NCI-H2081 (cell line): ENCODE results near the gene ZFP69B.
A peak's percentile ranks its signal among the peaks of the same experiment; 100 is the strongest.
"Not testable (repeated sequence)": the region's sequence is repeated elsewhere in the genome, so short reads cannot be mapped to it uniquely, and the experiment has no call there.

ENCODE experiments used
- DNase-seq, 2 experiments: peaks; one replicate each; lab custom pipeline; 2025; lab: John Stamatoyannopoulos, UW

Gene ZFP69B

DNA sequence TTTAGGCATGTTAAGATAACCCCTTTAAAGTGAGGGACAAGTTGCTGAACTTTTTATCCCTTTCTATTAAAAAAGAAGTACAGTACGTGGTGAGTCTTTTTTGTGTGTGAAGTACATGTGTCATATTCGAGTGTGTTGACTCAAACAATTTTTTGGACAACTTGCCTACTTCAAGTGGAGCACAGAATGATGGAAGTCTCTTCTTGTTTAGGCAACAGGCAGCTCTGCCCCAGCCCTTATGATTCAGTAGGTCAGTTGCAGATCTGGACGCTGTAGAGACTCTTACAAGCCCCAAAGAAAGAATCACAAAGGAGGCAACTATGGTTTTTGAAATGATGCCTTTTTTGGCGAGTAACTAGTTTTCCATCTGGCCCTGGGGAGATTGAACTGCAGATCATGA, 14.4 kb upstream of the ZFP69B start:
- DNase-seq: no peak

DNA sequence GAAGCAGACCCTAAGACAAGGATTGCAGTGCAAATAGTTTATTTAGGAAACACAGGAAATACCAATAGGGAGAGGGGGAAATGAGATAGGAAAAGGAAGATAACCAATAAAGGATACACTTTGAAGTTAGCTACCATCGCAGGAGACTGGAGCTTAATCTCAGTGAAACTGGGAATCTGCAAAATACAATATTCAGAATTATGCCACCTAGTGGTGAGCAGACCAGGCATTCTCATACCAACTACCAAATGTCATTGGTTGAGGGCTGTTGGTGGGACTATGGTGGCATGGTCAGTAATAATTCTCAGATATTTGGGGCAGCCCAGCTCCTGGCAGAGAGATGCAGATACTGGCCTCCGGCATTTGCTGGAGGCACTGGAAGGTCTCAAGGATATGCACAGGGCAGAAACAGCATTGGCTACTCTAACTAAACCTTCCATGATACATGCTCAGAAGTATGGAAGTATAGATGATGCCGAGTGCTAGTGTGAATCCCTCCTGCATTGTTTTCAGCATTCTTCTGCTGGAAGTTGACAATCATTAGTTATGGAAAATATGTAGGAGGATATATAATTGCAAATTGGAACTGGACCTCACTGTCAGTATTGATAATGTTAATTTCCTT, 11.8 kb upstream of the ZFP69B start:
- peak in 1 of 2 experiments; percentile 47 for DNase-seq

DNA sequence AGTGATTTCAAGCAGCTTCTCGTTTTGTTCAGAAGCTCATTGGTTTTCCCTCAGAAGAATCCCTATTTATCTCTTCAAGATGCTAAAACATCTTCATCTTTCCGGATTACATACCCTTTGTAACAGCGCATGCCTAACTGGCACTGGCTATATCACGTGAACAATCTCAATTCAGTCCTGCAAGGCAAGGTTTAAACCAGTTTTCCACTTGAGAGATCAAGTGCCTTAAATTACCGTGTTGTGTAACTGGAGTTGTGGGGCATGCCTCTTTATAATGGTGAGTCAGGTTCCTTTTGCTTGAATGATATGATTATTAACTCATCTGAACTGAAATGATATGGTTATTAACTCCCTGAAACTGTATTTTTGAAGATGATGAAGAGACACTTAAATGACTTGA, 11.0 kb upstream of the ZFP69B start:
- DNase-seq: no peak

DNA sequence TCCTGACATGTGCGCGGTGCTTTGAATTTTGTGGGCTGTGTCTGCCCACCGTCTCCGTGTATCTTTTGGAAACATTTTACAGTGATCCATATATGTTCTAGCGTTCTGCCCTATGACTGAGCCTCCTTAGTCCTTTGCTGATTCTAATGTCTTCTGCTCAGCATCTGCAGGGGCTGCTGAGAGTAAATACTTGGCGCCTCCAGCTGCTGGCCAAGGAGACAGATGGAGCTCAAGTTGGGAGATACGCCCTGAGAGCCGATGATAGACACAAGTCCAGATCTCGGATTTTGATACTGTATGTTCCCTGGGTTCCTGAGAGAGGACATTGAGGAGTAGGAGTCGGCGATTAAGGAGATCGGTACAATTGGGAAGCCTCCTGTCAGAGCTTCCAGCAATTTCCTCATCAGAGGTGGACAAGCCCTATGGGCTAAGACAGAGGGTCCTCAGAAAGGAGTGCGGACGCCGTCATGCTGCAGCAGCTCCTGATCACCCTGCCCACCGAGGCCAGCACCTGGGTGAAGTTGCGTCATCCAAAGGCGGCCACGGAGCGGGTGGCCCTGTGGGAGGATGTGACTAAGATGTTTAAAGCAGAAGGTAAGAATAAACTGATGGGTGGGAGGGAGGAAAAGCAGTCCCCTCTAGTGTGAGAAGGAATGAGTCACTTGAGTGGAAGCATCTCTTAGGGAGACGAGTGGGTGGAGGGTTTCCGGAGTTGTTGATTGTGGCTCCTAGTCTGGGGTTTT, 390 bp downstream of the ZFP69B start:
- peak; percentile 34 to 54 for DNase-seq

DNA sequence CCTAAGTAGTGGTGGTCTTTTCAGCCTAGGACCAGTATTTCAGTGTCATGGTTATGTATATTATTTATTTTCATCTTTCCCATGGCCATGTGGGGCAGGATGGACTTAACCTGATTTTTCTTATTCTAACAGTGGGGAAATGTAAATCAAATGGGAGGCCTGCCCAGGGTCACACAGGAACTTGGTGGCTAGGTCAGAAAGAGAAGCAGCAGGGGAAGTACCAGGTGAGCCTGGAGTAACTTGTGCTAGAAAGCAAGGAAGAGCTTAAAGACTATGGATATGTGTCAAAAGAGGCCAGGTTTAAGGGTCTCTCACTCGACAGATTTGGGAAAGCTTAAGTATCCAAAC, 936 bp downstream of the ZFP69B start:
- DNase-seq: no peak

DNA sequence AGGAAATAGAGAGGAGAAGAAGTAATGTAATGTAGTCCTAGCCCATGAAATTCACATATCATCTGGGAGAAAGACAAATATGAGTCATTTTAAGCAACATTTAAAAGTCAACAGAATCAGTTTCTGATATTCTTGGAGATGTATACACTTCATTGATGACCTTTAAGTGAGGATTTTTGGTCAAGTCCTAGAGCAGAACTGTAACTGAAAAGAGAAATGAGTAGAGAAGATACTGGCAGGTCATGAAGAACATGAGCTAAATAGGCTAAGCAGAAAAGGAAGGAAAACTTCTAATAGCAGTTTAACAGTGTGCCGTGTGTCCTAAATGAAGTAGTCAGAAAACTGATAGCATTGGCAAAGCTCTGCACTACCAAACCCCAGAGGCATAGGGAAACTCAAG, 4.6 kb downstream of the ZFP69B start:
- no peak for DNase-seq

DNA sequence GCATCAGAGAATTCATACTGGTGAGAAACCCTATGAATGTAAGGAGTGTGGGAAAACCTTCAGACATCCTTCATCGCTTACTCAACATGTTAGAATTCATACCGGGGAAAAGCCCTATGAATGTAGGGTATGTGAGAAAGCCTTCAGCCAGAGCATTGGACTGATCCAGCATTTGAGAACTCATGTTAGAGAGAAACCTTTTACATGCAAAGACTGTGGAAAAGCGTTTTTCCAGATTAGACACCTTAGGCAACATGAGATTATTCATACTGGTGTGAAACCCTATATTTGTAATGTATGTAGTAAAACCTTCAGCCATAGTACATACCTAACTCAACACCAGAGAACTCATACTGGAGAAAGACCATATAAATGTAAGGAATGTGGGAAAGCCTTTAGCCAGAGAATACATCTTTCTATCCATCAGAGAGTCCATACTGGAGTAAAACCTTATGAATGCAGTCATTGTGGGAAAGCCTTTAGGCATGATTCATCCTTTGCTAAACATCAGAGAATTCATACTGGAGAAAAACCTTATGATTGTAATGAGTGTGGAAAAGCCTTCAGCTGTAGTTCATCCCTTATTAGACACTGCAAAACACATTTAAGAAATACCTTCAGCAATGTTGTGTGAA, 12.8 kb downstream of the ZFP69B start:
- no peak for DNase-seq

DNA sequence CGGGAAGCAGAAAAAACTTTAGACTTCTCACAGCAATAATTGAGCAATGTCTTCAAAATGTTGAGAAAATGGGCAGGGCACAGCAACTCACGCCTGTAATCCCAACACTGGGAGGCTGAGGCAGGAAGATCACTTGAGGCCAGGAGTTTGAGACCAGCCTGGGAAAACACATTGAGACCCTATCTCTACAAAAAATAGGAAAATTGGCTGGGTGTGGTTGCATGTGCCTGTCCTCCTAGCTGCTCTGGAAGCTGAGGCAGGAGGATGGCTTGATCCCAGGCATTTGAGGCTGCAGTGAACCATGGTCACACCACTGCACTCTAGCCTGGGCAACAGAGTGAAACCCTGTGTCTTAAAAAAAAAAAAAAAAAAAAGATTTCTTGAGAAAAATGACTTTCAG, 19.1 kb downstream of the ZFP69B start:
- no peak for DNase-seq

DNA sequence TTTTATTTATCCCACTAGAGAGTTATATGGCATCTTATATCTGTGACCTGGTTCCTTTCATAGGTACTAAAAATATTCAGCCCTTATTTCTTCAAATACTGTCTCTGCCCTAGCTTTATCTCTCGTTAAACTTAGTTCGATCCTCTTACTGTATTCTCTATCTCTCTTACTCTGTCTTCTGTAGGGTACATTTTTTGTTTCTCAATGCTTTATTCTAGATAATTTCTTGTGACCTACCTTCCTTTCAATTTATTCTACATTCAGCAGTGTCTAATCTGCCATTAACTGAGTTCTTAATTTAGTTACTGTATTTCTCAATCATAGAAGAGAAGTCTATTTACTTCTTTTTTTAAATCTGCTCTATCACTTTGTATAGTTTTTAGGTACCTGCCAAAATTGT, 25.0 kb downstream of the ZFP69B start:
- DNase-seq: no peak

DNA sequence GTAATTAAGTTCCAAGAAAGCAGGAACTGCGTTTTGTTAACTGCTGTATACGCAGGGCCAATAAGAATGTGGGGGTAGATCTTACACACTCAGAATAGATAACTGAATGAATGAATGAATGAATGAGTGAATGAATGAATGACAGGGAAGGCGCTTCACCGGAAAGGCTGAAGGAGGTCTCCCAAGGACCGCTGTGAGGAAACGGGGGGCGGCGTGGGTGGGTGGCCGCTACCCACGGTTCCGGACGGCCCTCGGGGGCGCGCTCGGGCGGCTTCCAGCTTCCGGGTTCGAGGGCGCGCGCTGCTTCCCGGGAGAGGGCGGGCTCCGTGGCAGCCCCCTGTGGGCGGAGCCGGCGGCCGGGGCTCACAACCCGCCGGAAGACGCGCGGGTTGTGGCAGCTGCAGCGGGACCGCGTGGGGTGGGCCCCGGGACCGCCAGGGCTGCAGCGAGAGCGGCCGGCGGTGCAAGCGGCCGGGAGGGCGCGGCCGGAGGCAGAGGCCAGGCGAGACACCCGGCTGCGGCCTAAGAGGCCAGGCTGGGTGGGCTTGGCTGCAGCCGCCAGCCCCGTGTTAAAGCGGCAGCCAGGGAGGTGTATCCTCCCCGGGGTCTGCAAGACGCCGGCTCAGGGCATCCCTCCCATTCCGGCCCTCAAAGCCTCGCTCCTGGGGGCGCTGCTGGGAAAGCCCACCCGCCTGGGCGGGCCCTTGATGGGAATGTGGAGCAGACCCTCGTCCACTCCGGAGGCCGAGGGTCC, 26.8 kb downstream of the ZFP69B start, which contains the start of gene ZFP69:
Gene ZFP69, plus strand, starts transcription at position 367 of the 754 bp plus-strand sequence. CDS start 2,072 bp downstream, outside the sequence.
- DNase-seq: peak; percentile 83 to 86

DNA sequence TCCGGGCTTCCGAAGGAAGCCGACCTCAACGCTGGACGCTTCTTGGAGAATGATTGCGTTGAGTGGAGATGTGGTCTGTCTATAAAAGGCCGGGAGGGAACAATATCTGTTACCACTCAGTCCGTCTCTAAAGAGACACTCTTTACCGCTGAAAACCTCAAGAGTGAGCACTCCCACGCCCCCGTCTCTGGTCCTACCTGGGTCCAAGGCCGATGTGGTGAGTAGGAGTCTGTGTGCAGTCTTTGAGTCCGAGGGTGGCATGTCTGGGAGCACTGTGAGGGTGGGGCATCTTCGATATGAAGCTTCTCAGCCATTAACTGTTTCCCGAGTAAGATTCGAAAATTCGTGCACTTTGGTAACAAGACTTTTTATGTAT, 27.4 kb downstream of the ZFP69B start:
- no peak for DNase-seq

DNA sequence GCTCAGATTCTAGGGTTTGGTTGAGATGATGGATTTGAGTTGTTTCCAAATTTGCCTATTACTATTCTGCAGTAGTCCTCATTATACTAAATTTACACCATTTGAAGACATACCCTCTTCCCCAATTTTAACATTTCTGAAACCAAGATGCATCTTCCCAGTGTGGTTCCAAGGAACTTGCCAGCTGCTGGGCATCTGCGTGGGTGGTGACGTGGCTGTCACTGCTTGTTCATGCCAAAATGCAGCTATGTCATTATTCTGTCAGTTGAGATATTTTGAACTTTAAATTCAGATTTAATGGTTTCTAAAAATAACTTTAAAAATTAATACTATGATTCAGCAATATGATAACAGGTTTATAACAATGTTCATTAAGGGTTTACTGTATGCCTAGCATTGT, 28.0 kb downstream of the ZFP69B start:
- DNase-seq: no peak

DNA sequence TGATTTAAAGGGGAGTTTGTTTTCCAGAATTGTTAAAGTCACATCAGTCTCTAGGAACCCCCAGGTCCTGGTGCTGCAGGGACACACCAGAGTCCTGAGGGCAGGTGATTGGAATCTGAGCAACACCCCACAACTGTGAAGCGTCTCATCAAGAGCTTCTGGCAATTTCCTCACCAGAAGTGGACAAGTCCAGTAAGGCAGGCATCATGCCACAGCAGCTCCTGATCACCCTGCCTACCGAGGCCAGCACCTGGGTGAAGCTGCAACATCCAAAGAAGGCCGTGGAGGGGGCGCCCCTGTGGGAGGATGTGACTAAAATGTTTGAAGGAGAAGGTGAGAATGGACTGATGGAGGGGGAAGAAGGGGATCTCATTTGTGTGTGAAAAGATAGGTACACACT, 28.9 kb downstream of the ZFP69B start:
- DNase-seq: no peak

DNA sequence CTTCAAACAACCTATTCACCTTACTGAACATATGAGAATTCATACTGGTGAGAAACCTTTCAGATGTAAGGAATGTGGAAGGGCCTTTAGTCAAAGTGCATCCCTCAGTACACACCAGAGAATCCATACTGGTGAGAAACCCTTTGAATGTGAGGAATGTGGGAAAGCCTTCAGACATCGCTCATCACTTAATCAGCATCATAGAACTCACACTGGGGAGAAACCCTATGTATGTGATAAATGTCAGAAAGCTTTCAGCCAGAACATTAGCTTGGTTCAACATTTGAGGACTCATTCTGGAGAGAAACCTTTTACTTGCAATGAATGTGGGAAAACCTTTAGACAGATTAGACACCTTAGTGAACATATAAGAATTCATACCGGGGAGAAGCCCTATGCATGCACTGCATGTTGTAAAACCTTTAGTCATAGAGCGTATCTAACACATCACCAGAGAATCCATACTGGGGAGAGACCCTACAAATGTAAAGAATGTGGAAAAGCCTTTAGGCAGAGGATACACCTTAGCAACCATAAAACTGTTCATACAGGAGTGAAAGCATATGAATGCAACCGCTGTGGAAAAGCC, 45.1 kb downstream of the ZFP69B start:
- no peak for DNase-seq

DNA sequence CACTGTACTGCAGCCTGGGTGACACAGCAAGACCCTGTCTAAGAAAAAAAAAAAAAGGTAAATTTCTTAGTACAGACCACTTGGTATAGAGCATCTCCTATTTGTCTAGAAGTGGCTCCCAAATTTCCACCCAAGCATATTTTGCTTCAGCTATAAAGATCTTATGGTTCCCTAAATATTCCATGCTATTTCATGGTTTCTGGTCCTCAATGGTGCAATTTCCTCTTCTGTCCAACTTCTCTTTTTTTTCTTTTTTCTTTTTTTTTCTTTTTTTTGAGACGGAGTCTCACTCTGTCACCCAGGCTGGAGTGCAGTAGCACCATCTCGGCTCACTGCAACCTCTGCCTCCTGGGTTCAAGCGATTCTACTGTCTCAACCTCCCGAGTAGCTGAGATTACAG, 52.4 kb downstream of the ZFP69B start:
- not testable (repeated sequence) for DNase-seq

DNA sequence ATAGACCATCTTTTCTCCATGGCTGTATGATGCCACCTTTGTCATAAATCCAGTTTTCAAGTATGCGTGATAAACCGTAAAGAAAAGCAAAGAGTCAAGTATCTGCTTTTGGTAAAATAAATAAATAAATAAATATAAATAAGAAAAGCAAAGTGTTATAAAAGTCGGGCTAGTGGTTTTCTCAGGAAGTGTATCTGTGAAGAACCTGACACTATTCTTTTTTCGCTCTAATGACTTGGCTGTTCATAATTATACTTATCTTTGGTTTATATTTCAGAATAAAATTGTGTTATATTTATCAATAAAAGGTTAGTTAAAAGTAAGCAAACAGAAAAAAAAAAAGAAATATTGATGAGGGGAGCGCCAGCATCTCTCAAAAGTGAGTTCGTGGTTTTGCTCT, 57.7 kb downstream of the ZFP69B start:
- DNase-seq: no peak

DNA sequence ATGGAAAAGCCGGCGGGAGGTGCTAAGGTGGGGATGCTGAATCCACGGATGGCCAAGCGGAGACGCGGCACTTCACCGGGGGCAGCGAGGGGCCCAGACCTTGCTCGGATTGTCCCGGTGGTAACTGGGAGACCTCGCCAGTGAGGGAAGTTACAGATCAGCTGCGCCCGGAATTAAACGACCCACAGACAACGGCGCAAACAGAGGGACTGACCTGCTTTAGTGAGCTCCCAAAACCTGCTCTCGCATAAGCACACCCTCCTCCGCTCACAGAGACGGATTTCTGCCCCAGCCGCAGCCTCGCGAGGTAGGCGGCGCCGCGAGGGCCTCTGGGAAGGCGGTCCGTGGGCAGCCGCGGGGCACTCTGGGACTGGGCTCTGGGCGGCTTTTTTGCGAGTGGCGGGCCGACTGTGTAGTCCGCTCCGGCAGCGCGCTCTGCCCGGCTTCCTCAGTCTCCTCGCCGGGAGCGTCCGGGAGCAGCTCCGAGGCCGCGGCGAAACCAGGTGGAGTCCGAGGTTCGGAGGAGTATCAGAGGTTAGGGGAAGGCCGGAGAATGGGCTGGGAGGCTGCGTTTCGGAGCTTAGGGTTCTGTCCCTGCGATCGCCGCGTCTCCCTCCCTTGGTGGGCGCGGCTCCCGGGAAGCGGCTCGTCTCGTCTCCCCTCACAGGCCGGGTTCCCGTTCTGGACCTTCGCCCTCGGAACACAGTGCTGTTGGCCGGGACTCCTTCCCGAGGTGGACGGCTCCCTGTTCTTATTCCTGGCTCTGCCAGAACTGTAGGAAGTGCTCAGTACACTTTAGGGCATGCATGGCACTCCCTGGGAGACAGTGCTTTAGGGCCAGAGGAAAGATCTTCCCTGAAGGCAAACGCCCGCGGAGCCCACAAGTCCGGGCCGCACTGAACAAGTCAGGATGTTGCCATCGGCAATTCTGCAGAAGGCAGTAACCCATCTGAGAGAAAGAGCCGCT, 58.4 kb downstream of the ZFP69B start, which contains the start of gene EXO5:
Gene EXO5, plus strand, starts transcription at position 393 of the 967 bp plus-strand sequence. CDS start 5,778 bp downstream, outside the sequence.
- peak; percentile 81 to 87 for DNase-seq
